ENCODE measurements around the gene FNBP1L.

FNBP1L gene

DNA sequence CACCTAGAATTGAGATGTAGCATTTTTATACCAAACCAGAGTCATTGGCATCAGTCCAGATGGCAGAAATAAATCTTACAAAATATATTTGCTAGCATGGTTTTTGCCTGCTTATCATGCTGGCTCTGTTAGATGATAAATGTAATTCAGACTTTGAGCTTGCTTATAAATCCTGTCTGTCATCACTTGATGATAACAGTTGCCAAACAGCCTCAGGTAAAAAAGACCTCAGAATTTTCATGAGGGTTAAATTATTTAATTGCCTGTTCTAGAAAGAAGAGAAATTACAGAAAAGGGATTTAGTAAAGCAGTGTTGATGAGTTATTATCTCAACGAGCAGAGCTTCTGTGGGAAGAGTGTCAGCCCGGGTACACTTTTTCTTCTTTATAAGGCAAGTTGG lies 83.3 kb downstream of the FNBP1L start:
- POLR2A ChIA-PET: no interaction called here
- CTCF ChIA-PET: no interaction called here
- TF ChIP-seq, protein P1, sequence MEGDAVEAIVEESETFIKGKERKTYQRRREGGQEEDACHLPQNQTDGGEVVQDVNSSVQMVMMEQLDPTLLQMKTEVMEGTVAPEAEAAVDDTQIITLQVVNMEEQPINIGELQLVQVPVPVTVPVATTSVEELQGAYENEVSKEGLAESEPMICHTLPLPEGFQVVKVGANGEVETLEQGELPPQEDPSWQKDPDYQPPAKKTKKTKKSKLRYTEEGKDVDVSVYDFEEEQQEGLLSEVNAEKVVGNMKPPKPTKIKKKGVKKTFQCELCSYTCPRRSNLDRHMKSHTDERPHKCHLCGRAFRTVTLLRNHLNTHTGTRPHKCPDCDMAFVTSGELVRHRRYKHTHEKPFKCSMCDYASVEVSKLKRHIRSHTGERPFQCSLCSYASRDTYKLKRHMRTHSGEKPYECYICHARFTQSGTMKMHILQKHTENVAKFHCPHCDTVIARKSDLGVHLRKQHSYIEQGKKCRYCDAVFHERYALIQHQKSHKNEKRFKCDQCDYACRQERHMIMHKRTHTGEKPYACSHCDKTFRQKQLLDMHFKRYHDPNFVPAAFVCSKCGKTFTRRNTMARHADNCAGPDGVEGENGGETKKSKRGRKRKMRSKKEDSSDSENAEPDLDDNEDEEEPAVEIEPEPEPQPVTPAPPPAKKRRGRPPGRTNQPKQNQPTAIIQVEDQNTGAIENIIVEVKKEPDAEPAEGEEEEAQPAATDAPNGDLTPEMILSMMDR (IDR thresholded peaks at IDR 0.05; ENCODE audit: insufficient read depth, low read length, missing control alignments): no peak
- no peak for DNase-seq (ENCODE audit: low read depth, low spot score)
- H3K4me3 ChIP-seq (ENCODE audit: low read depth, low read length): no peak overlapping the region

DNA sequence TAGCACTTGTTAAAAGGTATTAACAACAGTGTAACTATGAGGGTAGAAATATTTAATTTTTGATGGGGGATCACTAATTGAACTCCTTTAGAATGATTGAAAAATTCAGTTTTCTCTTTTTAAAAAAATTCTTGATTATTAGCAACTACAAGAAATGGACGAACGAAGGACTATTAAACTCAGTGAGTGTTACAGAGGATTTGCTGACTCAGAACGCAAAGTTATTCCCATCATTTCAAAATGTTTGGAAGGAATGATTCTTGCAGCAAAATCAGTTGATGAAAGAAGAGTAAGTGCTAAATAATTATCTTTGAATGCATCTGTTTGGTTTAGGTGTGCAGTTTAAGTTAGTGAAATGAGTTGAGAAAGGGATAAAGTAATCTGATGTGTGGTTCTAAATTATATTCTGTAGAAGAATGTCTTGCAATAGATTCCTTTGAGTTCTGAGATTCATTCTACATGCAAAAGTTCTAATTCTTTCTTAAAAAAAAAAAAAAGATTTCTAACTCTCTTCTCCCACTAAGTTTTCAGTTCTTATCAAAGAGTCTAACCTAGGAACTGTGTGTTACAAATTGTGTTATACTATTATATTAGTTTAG lies 85.0 kb downstream of the FNBP1L start:
- POLR2A ChIA-PET: no interaction called here
- no peak for DNase-seq (ENCODE audit: low read depth, low spot score)
- CTCF ChIA-PET: no interaction called here
- no peak overlapping the region for H3K4me3 ChIP-seq (ENCODE audit: low read depth, low read length)
- TF ChIP-seq, protein P1 (IDR thresholded peaks at IDR 0.05; ENCODE audit: insufficient read depth, low read length, missing control alignments): no peak

DNA sequence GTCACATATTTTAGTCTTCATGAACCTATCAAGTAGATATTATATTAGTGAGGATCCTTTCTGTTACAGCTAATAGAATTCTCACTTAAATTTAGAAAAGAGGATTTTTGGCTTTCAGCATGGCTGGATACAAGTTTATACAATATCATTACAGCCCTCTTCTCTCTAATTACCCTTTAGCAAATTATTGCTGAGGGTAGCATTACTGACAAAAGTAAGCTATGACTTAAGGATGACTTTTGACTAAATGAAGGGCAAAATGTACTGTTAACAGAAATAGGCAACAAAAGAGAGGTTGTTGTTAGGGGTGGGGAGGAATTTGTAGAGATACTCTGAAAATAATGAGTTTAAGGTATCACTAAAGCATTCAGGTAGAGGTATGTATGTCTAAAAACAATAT lies 85.8 kb downstream of the FNBP1L start:
- ChIA-PET POLR2A (no interaction called here), CTCF (interaction anchor here (0.6 to 1.2 kb wide), 2 partner anchors 10 to 802 kb away, joined by 3 read pairs; no protein-coding TSS in a partner anchor)
- DNase-seq (ENCODE audit: low read depth, low spot score): no peak
- no peak overlapping the region for H3K4me3 ChIP-seq (ENCODE audit: low read depth, low read length)
- TF ChIP-seq, protein P1 (IDR thresholded peaks at IDR 0.05; ENCODE audit: insufficient read depth, low read length, missing control alignments): no peak

DNA sequence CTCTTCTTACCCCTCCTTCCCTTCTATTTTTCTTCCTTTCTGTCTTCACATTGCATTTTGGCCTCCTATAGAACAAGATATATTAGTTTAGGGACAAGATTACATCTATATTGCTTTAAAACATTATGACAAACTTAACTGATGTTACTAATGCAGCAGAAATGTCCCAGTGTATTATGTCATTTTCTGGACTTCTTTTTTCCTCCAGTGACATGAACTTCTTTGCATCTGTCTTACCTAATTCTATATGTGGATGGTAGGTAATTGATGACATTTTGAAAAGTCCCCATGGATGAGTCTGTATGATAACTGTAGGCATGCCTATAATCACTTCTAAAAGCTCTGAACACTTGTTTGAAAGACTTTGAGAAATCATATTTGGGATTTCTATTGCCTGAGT lies 89.5 kb downstream of the FNBP1L start:
- TF ChIP-seq, protein P1 (IDR thresholded peaks at IDR 0.05; ENCODE audit: insufficient read depth, low read length, missing control alignments): no peak
- H3K4me3 ChIP-seq (ENCODE audit: low read depth, low read length): no peak overlapping the region
- ChIA-PET POLR2A (no interaction called here), CTCF (no interaction called here)
- DNase-seq (ENCODE audit: low read depth, low spot score): no peak

DNA sequence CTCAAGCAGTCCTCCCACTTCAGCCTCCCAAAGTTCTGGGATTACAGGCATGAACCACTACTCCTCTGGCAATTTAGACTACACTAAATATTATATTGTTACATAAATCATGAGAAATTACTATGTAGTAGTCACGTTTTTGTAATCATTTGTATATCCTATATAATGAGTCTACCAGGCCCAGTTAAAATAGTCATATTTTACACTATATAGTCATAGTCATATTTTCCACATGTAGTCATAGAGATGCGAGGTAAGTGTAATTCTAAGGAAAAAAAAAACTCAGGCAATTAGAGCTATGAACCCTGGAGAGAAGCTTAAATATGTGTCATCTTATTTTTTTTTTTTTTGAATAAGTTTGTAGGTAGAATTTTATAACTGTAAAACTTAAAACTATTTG lies 90.0 kb downstream of the FNBP1L start:
- no peak for DNase-seq (ENCODE audit: low read depth, low spot score)
- ChIA-PET POLR2A (no interaction called here), CTCF (no interaction called here)
- TF ChIP-seq, protein P1 (IDR thresholded peaks at IDR 0.05; ENCODE audit: insufficient read depth, low read length, missing control alignments): no peak
- H3K4me3 ChIP-seq (ENCODE audit: low read depth, low read length): no peak overlapping the region

DNA sequence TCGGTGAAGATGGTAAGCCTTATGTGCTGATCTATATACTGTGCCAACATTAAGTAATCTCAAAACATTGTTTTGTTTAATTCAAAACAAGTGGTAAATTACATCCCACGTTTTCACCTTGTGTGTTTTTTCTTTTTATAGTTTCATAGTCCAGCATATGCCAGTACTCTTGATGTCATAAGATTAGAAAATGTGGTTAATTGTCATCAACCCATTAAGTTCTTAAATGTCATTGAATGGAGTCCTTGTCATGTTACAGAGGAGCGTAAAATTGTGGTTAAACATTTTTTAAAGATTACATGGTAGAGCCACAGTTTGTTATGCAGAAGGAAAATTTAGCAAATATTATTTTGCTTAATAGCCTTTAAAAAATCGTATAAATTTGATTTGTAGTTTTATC lies 93.1 kb downstream of the FNBP1L start:
- TF ChIP-seq, protein P1 (IDR thresholded peaks at IDR 0.05; ENCODE audit: insufficient read depth, low read length, missing control alignments): no peak
- no peak overlapping the region for H3K4me3 ChIP-seq (ENCODE audit: low read depth, low read length)
- POLR2A ChIA-PET: no interaction called here
- CTCF ChIA-PET: interaction anchor here (0.9 to 1.5 kb wide), 2 partner anchors 12 to 23 kb away, joined by 3 to 5 read pairs; no protein-coding TSS in a partner anchor
- no peak for DNase-seq (ENCODE audit: low read depth, low spot score)
